Measurements from ENCODE around the gene PRR5L.

Gene PRR5L

GRCh38 chr11:36386411-36386810, 90.3 kb downstream of the PRR5L start:
- in situ Hi-C loops (cut with HindIII; ENCODE audit: low sequenced_read_pairs): no loop called here
- no peak for DNase-seq (ENCODE audit: low read depth)
- no peak overlapping the region for H3K4me3 ChIP-seq (ENCODE audit: low read depth, low read length)
- TF ChIP-seq, protein P1, sequence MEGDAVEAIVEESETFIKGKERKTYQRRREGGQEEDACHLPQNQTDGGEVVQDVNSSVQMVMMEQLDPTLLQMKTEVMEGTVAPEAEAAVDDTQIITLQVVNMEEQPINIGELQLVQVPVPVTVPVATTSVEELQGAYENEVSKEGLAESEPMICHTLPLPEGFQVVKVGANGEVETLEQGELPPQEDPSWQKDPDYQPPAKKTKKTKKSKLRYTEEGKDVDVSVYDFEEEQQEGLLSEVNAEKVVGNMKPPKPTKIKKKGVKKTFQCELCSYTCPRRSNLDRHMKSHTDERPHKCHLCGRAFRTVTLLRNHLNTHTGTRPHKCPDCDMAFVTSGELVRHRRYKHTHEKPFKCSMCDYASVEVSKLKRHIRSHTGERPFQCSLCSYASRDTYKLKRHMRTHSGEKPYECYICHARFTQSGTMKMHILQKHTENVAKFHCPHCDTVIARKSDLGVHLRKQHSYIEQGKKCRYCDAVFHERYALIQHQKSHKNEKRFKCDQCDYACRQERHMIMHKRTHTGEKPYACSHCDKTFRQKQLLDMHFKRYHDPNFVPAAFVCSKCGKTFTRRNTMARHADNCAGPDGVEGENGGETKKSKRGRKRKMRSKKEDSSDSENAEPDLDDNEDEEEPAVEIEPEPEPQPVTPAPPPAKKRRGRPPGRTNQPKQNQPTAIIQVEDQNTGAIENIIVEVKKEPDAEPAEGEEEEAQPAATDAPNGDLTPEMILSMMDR (IDR thresholded peaks at IDR 0.05; ENCODE audit: low read depth, low read length, missing control alignments): no peak

DNA sequence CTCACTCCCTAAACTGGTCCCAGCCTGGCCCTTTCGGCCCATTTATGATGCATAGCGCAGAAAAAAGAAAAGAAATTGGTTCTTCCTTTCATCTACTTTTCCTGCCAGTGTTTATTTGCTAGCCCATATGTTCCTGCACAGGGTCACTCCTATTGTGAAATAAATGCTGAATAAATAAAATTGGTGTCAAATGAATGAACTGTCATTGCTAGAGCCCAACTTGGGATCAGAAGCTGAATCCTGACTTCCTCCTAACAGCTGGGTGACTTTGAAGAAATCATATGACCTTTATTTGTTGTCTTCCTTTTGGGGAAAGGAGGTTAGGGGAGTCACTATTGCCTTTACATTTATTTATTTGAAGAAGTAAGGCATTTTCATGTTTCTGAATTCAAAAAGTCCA, 92.0 kb downstream of the PRR5L start:
- TF ChIP-seq, protein P1 (IDR thresholded peaks at IDR 0.05; ENCODE audit: low read depth, low read length, missing control alignments): no peak
- DNase-seq (ENCODE audit: low read depth): no peak
- H3K4me3 ChIP-seq (ENCODE audit: low read depth, low read length): no peak overlapping the region

GRCh38 chr11:36388951-36389350, 92.9 kb downstream of the PRR5L start:
- TF ChIP-seq, protein P1 (IDR thresholded peaks at IDR 0.05; ENCODE audit: low read depth, low read length, missing control alignments): no peak
- H3K4me3 ChIP-seq (ENCODE audit: low read depth, low read length): no peak overlapping the region
- no peak for DNase-seq (ENCODE audit: low read depth)
- in situ Hi-C loops (cut with HindIII; ENCODE audit: low sequenced_read_pairs): no loop called here

More for the DNA sequence above, 92.0 kb downstream of the PRR5L start:
- in situ Hi-C loops (cut with HindIII; ENCODE audit: low sequenced_read_pairs): no loop called here

GRCh38 chr11:36389811-36390210, 93.7 kb downstream of the PRR5L start:
- in situ Hi-C loops (cut with HindIII; ENCODE audit: low sequenced_read_pairs): no loop called here
- TF ChIP-seq, protein P1 (IDR thresholded peaks at IDR 0.05; ENCODE audit: low read depth, low read length, missing control alignments): no peak
- no peak overlapping the region for H3K4me3 ChIP-seq (ENCODE audit: low read depth, low read length)
- DNase-seq (ENCODE audit: low read depth): no peak

- in situ Hi-C loops (cut with HindIII; ENCODE audit: low sequenced_read_pairs): no loop called here
- no peak for DNase-seq (ENCODE audit: low read depth)
- no peak overlapping the region for H3K4me3 ChIP-seq (ENCODE audit: low read depth, low read length)
- TF ChIP-seq, protein P1 (IDR thresholded peaks at IDR 0.05; ENCODE audit: low read depth, low read length, missing control alignments): no peak
These were observed 94.9 kb downstream of the PRR5L start for GRCh38 chr11:36390963-36391471.

- in situ Hi-C loops (cut with HindIII; ENCODE audit: low sequenced_read_pairs): no loop called here
These were observed 96.1 kb downstream of the PRR5L start for GRCh38 chr11:36392196-36392595.

More at GRCh38 chr11:36392196-36392595, 96.1 kb downstream of the PRR5L start:
- H3K4me3 ChIP-seq (ENCODE audit: low read depth, low read length): no peak overlapping the region
- TF ChIP-seq, protein P1 (IDR thresholded peaks at IDR 0.05; ENCODE audit: low read depth, low read length, missing control alignments): no peak
- DNase-seq (ENCODE audit: low read depth): no peak
